ENCODE results near the gene LSM5. TPM values are rescaled to one million over a fixed set of nuclear protein-coding genes. Genes with fewer than 3 reads are reported as not detected.

Gene LSM5
- total and polyA plus RNA-seq, 2 of the 4 experiments (the other 2 are of a cell fraction), result 5.0 to 26.5 TPM

DNA sequence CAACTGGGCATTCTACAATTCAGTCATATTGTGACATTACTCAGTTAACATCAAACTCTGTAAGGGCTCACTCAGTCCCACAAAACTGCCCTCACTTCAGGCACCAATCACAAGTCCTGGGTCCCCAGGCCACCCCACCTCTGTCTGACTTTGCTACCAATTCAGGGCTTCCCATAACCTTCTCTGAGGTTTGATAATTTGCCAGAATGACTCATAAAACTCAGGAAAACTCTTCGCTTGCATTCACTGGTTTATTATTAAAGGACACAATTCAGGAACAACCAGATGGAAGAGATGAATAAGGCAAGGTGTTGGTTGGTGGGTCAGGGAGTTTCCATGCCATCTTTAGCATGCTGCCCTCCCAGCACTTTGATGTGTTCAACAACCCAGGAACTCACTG lies 46.4 kb upstream of the LSM5 start:
- ChIA-PET POLR2A (ENCODE audit: unreplicated experiment) (no interaction called here), CTCF (no interaction called here)
- peaks cover 5% of the 10 kb centered on the region for H3K4me1 ChIP-seq (ENCODE audit: control insufficient read depth, insufficient read depth, low read length)
- in situ Hi-C loops (cut with MboI; ENCODE audit: low sequenced_read_pairs) (no loop called here), intact Hi-C loops (cut with micrococcal nuclease) (no loop called here), dilution Hi-C loops (cut with HindIII; ENCODE audit: low sequenced_read_pairs, unreplicated experiment) (no loop called here)
- no CpG with 5 or more reads among the region's 1 CpG for WGBS, 2 experiments (ENCODE audit: extremely low coverage in 2 of 2, insufficient read length in 1 of 2)
- DNase-seq (peak; percentile 82), ATAC-seq (ENCODE audit: low read depth) (peak; percentile 45)
- no peak overlapping the region for H2AK9ac ChIP-seq (replicated peaks; ENCODE audit: low read depth, low read length, poor library complexity)
- H3K27ac ChIP-seq (ENCODE audit: insufficient read depth, low read length), result no peak overlapping the region
- 0 out of 2 replicates have a peak overlapping the region, but pooled peaks have one; percentile 58 for H3K14ac ChIP-seq (replicated peaks; ENCODE audit: low read depth, low read length)
- H3K23ac ChIP-seq (ENCODE audit: low read depth, low read length), result no peak overlapping the region
- peaks cover 28% of the 10 kb centered on the region; the same call in 1 of the 2 replicates for H4K20me1 ChIP-seq (ENCODE audit: insufficient read depth, low read length)
- H3K18ac ChIP-seq (ENCODE audit: low read depth, low read length), result no peak overlapping the region
- no peak overlapping the region for H2BK20ac ChIP-seq (ENCODE audit: low read depth, low read length)
- TF ChIP-seq FOS (IDR thresholded peaks at IDR 0.05; ENCODE audit: low read depth, low read length), result peak; percentile 41; the same call in 1 of the 2 replicates
- no peak for TF ChIP-seq SMC3 (IDR thresholded peaks at IDR 0.05; ENCODE audit: low read depth, low read length)
- no peak overlapping the region for H2AFZ ChIP-seq (replicated peaks; ENCODE audit: low read length, poor library complexity)
- 0 out of 2 replicates have a peak overlapping the region, but pooled peaks have one; percentile 13 for H2AK5ac ChIP-seq (ENCODE audit: low read depth, low read length)
- no peak overlapping the region for H4K91ac ChIP-seq (ENCODE audit: insufficient read depth, low read depth, low read length)
- peaks cover 12% of the 10 kb centered on the region for H3K9me1 ChIP-seq (ENCODE audit: insufficient read depth, low read length)
- H3K9ac ChIP-seq (ENCODE audit: low read depth, low read length), result no peak overlapping the region
- H4K5ac ChIP-seq (ENCODE audit: low read depth, low read length), result no peak overlapping the region
- no peak overlapping the region; the same call in 1 of the 2 replicates for H3K4me2 ChIP-seq (ENCODE audit: low read depth, low read length)
- H3K79me1 ChIP-seq (ENCODE audit: low read depth in 1 of 2, low read length in 2 of 2), result peaks cover 34 to 69% of the 10 kb centered on the region in 2 experiments
- H3K9me3 ChIP-seq (ENCODE audit: control insufficient read depth, insufficient read depth, low read length), result no peaks in the 10 kb centered on the region
- H4K8ac ChIP-seq (ENCODE audit: low read depth in 2 of 2, low read length in 2 of 2), result no peak overlapping the region
- BruUV-seq (replicated peaks), result no TSS peak
- H3K4ac ChIP-seq (ENCODE audit: low read depth, low read length), result no peak overlapping the region; the same call in 1 of the 2 replicates
- no peak overlapping the region for H3K56ac ChIP-seq (ENCODE audit: extremely low read depth, insufficient read depth, low read length)
- no peak overlapping the region for H2BK15ac ChIP-seq (ENCODE audit: low read depth, low read length)
- H2BK120ac ChIP-seq (ENCODE audit: low read depth, low read length), result no peak overlapping the region
- H2BK5ac ChIP-seq (ENCODE audit: low read depth, low read length, poor library complexity, severe bottlenecking), result peak overlapping the region; percentile 51
- no peaks in the 10 kb centered on the region for H3K27me3 ChIP-seq (ENCODE audit: control insufficient read depth, insufficient read depth, low read length)
- no peak overlapping the region for H3K4me3 ChIP-seq (ENCODE audit: insufficient read depth, low read depth, low read length)
- H3K36me3 ChIP-seq (ENCODE audit: control insufficient read depth, insufficient read depth, low read length), result peaks cover 2% of the 10 kb centered on the region; the same call in 1 of the 2 replicates
